ENCODE measurements around the gene TK1. TPM values are rescaled to one million over a fixed set of nuclear protein-coding genes. Genes with fewer than 3 reads are reported as not detected.
"Not testable (repeated sequence)": the region's sequence is repeated elsewhere in the genome, so short reads cannot be mapped to it uniquely, and the experiment has no call there.

Gene TK1
- total RNA-seq, 1 donor from 2014 or later = 3.8 TPM

- peak overlapping the region; percentile 24 for H3K4me3 Mint-ChIP-seq
- intact Hi-C loops (cut with micrococcal nuclease) = loop anchor here (10.0 kb wide), 1 partner anchor 633 kb away; no protein-coding TSS in a partner anchor
- peaks cover 22% of the 10 kb centered on the region for H3K36me3 Mint-ChIP-seq (ENCODE audit: low read depth)
- DNase-seq = no peak
- CTCF ChIA-PET = interaction anchor here (0.7 to 2.7 kb wide), 5 partner anchors 11 to 109 kb away, joined by 3 to 14 read pairs (median 4); partner anchors contain the start of gene TMC8
- no peaks in the 10 kb centered on the region for H3K27me3 Mint-ChIP-seq
- H3K27ac Mint-ChIP-seq = peak overlapping the region; percentile 83
- POLR2A ChIA-PET = interaction anchor here (0.6 to 48.2 kb wide), 10 partner anchors 1 to 1713 kb away, joined by 3 to 2404 read pairs (median 5); partner anchors contain the start of genes AFMID, C17orf99, SOCS3 and SYNGR2
- no peaks in the 10 kb centered on the region for H3K9me3 Mint-ChIP-seq
- H3K4me1 Mint-ChIP-seq = peaks cover 90% of the 10 kb centered on the region
- ATAC-seq (ENCODE audit: low read depth) = no peak
- TF ChIP-seq, protein P1, sequence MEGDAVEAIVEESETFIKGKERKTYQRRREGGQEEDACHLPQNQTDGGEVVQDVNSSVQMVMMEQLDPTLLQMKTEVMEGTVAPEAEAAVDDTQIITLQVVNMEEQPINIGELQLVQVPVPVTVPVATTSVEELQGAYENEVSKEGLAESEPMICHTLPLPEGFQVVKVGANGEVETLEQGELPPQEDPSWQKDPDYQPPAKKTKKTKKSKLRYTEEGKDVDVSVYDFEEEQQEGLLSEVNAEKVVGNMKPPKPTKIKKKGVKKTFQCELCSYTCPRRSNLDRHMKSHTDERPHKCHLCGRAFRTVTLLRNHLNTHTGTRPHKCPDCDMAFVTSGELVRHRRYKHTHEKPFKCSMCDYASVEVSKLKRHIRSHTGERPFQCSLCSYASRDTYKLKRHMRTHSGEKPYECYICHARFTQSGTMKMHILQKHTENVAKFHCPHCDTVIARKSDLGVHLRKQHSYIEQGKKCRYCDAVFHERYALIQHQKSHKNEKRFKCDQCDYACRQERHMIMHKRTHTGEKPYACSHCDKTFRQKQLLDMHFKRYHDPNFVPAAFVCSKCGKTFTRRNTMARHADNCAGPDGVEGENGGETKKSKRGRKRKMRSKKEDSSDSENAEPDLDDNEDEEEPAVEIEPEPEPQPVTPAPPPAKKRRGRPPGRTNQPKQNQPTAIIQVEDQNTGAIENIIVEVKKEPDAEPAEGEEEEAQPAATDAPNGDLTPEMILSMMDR (IDR thresholded peaks at IDR 0.05) = no peak
Observed at GRCh38 chr17:78142119-78142861, 44.6 kb downstream of the TK1 start.

GRCh38 chr17:78141437-78142118 lies 45.3 kb downstream of the TK1 start:
- CTCF ChIA-PET = interaction anchor here (1.0 to 2.7 kb wide), 4 partner anchors 10 to 110 kb away, joined by 3 to 14 read pairs (median 7); partner anchors contain the start of gene TMC8
- Mint-ChIP-seq H3K36me3 (ENCODE audit: low read depth) (peaks cover 28% of the 10 kb centered on the region), H3K9me3 (no peaks in the 10 kb centered on the region), H3K4me1 (peaks cover 90% of the 10 kb centered on the region), H3K27ac (peak overlapping the region; percentile 83), H3K27me3 (no peaks in the 10 kb centered on the region), H3K4me3 (peak overlapping the region; percentile 24)
- ATAC-seq (ENCODE audit: low read depth) (no peak), DNase-seq (no peak)
- POLR2A ChIA-PET = interaction anchor here (0.6 to 48.2 kb wide), 10 partner anchors 0 to 1712 kb away, joined by 3 to 2404 read pairs (median 5); partner anchors contain the start of genes AFMID, C17orf99, SOCS3 and SYNGR2
- intact Hi-C loops (cut with micrococcal nuclease) = loop anchor here (10.0 kb wide), 1 partner anchor 633 kb away; no protein-coding TSS in a partner anchor
- TF ChIP-seq, protein P1 (IDR thresholded peaks at IDR 0.05) = no peak

DNA sequence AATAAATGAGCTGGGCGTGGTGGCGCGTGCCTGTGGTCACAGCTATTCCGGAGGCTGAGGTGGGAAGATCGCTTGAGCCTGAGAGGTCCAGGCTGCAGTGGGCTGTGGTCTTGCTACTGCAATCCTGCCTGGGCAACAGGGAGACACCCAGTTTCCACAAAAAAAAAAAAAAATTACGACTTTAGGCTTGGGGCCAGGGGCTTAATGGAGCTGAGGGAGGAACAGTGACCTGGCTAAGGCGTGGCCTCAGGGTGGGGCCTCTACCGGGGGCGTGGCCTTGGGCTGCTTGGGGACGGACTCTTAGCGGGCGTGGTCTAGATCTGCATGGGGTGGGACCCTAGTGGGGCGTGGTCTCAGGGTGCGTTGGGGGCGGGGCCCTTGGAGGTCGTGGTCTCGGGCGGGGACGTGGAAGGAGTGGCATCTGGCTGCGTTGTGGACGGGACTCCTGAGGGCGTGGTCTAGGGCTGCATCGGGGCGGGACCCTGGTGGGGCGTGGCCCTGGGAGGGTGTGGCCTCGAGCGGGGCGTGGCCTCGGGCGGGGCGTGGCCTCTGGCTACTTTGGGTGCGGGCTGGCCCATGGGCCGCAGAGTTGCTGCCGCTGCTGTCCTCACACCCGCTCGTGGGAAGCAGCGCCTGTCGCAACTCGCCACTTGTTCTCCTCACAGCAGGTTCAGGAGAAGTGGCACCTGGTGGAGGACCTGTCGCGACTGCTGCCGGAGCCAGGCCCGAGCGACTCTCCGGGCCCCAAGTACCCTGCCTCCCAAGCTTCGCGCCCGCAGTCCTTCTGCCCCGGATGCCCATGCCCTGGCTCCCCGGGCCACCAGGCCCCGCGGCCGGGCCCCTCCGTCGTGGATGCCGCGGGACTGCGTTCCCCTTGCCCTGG lies 46.4 kb downstream of the TK1 start:
- Mint-ChIP-seq H3K4me3 (peak overlapping the region; percentile 58), H3K27ac (peak overlapping the region; percentile 80), H3K4me1 (peaks cover 90% of the 10 kb centered on the region), H3K27me3 (no peaks in the 10 kb centered on the region), H3K9me3 (no peaks in the 10 kb centered on the region), H3K36me3 (ENCODE audit: low read depth) (peaks cover 39% of the 10 kb centered on the region)
- ATAC-seq (ENCODE audit: low read depth) = peak; percentile 91
- ChIA-PET CTCF (interaction anchor here (1.0 to 2.7 kb wide), 5 partner anchors 9 to 36 kb away, joined by 4 to 14 read pairs (median 6); partner anchors contain the start of gene TMC8), POLR2A (interaction anchor here (0.6 to 48.2 kb wide), 12 partner anchors 1 to 681 kb away, joined by 3 to 2404 read pairs (median 4); partner anchors contain the start of genes AFMID, C17orf99, SYNGR2 and TK1)
- peak; percentile 95 for DNase-seq
- TF ChIP-seq, protein P1 (IDR thresholded peaks at IDR 0.05) = no peak
- intact Hi-C loops (cut with micrococcal nuclease) = loop anchor here (1.0 to 10.0 kb wide), 4 partner anchors 8 to 634 kb away; partner anchors contain the start of gene SYNGR2

- Mint-ChIP-seq H3K4me3 (peak overlapping the region; percentile 58), H3K36me3 (ENCODE audit: low read depth) (peaks cover 44% of the 10 kb centered on the region), H3K27ac (peak overlapping the region; percentile 80), H3K4me1 (peaks cover 90% of the 10 kb centered on the region)
- not testable (repeated sequence) for ATAC-seq (ENCODE audit: low read depth); DNase-seq; H3K27me3 Mint-ChIP-seq; H3K9me3 Mint-ChIP-seq
- ChIA-PET CTCF (interaction anchor here (1.0 to 1.2 kb wide), 3 partner anchors 32 to 37 kb away, joined by 4 to 6 read pairs (median 5); no protein-coding TSS in a partner anchor), POLR2A (interaction anchor here (0.6 to 48.2 kb wide), 8 partner anchors 2 to 219 kb away, joined by 3 to 2404 read pairs (median 5); partner anchors contain the start of genes AFMID, C17orf99, SYNGR2 and TK1)
- intact Hi-C loops (cut with micrococcal nuclease) = loop anchor here (1.0 to 10.0 kb wide), 4 partner anchors 8 to 635 kb away; partner anchors contain the start of gene SYNGR2
Observed at GRCh38 chr17:78139861-78140168, 47.0 kb downstream of the TK1 start.
